Neutrophil (primary cell): Measurements from ENCODE around the gene KLF7.
"Not testable (repeated sequence)": the region's sequence is repeated elsewhere in the genome, so short reads cannot be mapped to it uniquely, and the experiment has no call there.

ENCODE experiments used
- H3K27ac ChIP-seq: fragments of 200-600 bp; sonication (generic); 2 replicates; pipeline ENCODE4 v1.5.1; 2016; ENCODE audit warnings: mild to moderate bottlenecking, moderate library complexity
- H3K27me3 ChIP-seq: fragments of 200-600 bp; sonication (generic); 2 replicates; pipeline ENCODE4 v1.6.0; 2016; ENCODE audit warnings: mild to moderate bottlenecking
- H3K36me3 ChIP-seq: fragments of 200-600 bp; sonication (generic); 2 replicates; pipeline ENCODE4 v1.5.1; 2017
- H3K4me1 ChIP-seq, 2 experiments: fragments of 200-600 bp in 1 of 2; sonication (generic) in 1 of 2; 1 replicate in 1 of 2; 2 replicates in 1 of 2; pipeline versions ENCODE4 v1.5.1 to v1.6.1; 2013 to 2016; ENCODE audit warnings: low read depth in 1 of 2, low read length in 1 of 2, mild to moderate bottlenecking in 1 of 2, moderate library complexity in 1 of 2; ENCODE audit not compliant: control insufficient read depth in 1 of 2, insufficient read depth in 1 of 2
- H3K4me3 ChIP-seq, 2 experiments: fragments of 200-600 bp in 1 of 2; sonication (generic) in 1 of 2; 1 replicate in 1 of 2; 2 replicates in 1 of 2; pipeline ENCODE4 v1.5.1; 2013 to 2016; ENCODE audit warnings: low read depth in 1 of 2, low read length in 1 of 2, mild to moderate bottlenecking in 1 of 2, moderate library complexity in 1 of 2
- H3K9me3 ChIP-seq: fragments of 200-600 bp; sonication (generic); 2 replicates; pipeline ENCODE4 v1.5.1; 2016
- TF ChIP-seq, protein P1 (sequence below): fragments of 200-600 bp; sonication (generic); IDR thresholded peaks from 2 replicates; pipeline ENCODE4 v1.5.1; 2016; ENCODE audit warnings: antibody characterized with exemption

KLF7 gene

DNA sequence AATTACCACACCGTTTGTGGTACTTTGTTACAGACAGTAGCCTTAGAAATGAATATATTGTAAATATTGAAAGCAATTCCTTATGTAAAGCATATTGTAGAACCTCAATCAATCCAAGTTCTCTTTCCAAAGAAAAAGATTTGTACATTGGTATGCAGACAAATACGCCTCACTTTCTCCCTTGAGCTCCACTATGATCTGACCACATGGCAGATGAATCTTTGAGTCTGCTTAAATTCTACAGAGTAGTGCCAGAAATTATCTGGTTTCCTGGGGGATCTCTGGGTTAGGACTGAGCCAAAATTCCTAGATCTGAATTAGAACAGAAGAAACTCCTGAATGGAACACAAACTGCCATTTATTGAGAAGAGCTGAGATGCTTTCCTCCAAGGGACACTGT, 127.4 kb downstream of the KLF7 start:
- H3K4me3 ChIP-seq = no peak overlapping the region
- TF ChIP-seq, protein P1, sequence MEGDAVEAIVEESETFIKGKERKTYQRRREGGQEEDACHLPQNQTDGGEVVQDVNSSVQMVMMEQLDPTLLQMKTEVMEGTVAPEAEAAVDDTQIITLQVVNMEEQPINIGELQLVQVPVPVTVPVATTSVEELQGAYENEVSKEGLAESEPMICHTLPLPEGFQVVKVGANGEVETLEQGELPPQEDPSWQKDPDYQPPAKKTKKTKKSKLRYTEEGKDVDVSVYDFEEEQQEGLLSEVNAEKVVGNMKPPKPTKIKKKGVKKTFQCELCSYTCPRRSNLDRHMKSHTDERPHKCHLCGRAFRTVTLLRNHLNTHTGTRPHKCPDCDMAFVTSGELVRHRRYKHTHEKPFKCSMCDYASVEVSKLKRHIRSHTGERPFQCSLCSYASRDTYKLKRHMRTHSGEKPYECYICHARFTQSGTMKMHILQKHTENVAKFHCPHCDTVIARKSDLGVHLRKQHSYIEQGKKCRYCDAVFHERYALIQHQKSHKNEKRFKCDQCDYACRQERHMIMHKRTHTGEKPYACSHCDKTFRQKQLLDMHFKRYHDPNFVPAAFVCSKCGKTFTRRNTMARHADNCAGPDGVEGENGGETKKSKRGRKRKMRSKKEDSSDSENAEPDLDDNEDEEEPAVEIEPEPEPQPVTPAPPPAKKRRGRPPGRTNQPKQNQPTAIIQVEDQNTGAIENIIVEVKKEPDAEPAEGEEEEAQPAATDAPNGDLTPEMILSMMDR = no peak
- no peaks in the 10 kb centered on the region for H3K4me1 ChIP-seq
- H3K36me3 ChIP-seq = no peaks in the 10 kb centered on the region
- H3K27ac ChIP-seq = no peak overlapping the region
- no peaks in the 10 kb centered on the region for H3K9me3 ChIP-seq
- peaks cover 15% of the 10 kb centered on the region for H3K27me3 ChIP-seq

DNA sequence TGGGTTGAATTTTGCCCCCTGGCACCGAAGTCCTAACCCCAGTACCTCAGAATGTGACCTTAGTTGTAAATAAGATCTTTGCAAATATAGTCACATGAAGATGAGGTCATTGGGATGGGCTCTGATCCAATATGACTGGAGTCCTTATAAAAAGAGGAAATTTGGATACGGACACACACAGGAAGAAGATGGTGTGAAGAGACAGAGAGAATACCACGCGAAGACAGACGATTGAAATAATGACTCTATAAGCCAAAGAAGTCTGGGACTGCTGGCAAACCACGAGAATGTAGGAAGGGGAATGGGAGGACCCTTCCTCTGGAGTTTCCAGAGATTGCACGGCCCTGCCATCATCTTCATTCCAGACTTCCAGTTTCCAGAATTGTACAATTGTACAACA, 127.9 kb downstream of the KLF7 start:
- H3K27ac ChIP-seq = no peak overlapping the region
- no peaks in the 10 kb centered on the region for H3K36me3 ChIP-seq
- H3K4me3 ChIP-seq = no peak overlapping the region
- TF ChIP-seq, protein P1 = no peak
- no peaks in the 10 kb centered on the region for H3K9me3 ChIP-seq
- H3K4me1 ChIP-seq = no peaks in the 10 kb centered on the region
- H3K27me3 ChIP-seq = peaks cover 15% of the 10 kb centered on the region

- not testable (repeated sequence) for H3K36me3 ChIP-seq, H3K27ac ChIP-seq, H3K9me3 ChIP-seq, H3K4me3 ChIP-seq, H3K4me1 ChIP-seq
- H3K27me3 ChIP-seq = peaks cover 15% of the 10 kb centered on the region
Measured at GRCh38 chr2:207037023-207037422, 128.7 kb downstream of the KLF7 start.

DNA sequence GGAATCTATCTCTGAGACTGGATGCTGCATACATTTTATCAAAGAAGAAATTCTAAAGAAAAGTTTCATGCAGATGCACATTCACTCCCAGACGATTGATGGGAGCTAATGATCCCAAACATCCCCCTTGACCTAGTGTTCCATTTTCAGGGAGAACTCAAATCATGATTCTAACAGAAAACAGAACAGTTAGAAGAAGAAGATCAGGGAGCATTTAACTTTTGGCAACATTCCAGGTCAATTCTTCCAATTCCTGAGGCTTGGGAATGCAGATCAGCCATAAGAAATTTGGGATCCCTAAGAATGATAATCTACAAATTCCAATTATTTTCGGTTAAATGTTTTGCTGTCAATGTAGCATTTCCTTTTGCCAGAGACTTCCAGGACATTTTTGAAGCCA, 129.9 kb downstream of the KLF7 start:
- Histone ChIP-seq H3K27me3 (peaks cover 9% of the 10 kb centered on the region), H3K4me3 (no peak overlapping the region), H3K27ac (no peak overlapping the region), H3K4me1 (no peaks in the 10 kb centered on the region), H3K36me3 (no peaks in the 10 kb centered on the region), H3K9me3 (no peaks in the 10 kb centered on the region)
- TF ChIP-seq, protein P1 = no peak

GRCh38 chr2:207032490-207032889, 133.3 kb downstream of the KLF7 start:
- Histone ChIP-seq H3K27ac (no peak overlapping the region), H3K27me3 (no peaks in the 10 kb centered on the region), H3K4me1 (no peaks in the 10 kb centered on the region), H3K36me3 (no peaks in the 10 kb centered on the region), H3K9me3 (no peaks in the 10 kb centered on the region), H3K4me3 (no peak overlapping the region)
- TF ChIP-seq, protein P1 = no peak
